Stimulated activated CD8-positive, alpha-beta memory T cell treated with anti-CD3 and anti-CD28 coated beads, Interleukin-15, amount 100 ng/mL, for 1 hour (primary cell): ENCODE measurements around the gene LRP1B.
"Not testable (repeated sequence)": the region's sequence is repeated elsewhere in the genome, so short reads cannot be mapped to it uniquely, and the experiment has no call there.

Source experiments
- DNase-seq: peaks from one replicate; pipeline ENCODE4 v3.0.0-alpha.2; 2020; ENCODE audit warnings: low read depth

Gene LRP1B

DNA sequence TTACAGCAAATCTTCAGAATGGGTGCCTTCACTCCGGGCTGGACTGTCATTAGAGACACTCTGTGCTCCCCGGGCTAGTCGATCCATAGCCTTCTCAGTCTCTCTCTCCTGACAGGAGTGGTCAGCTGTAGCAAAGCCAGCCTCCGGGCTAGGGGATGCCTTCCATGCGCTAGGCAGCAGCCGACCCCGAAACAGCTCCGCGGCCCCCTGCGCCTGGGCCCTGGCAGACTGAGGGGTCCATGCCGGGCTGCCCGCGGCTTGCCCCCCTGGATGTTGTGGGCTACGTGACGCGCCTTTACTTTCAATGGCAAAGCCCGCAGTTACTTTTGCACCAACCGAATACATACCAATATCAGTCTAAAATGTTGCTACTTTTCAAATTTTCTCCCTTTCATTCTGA, 1447.2 kb downstream of the LRP1B start:
- DNase-seq, result no peak

- DNase-seq, result no peak
Observed at GRCh38 chr2:140680862-140681261, 1450.0 kb downstream of the LRP1B start.

- DNase-seq, result no peak
Observed at GRCh38 chr2:140679752-140680151, 1451.1 kb downstream of the LRP1B start.

GRCh38 chr2:140669911-140670310, 1460.9 kb downstream of the LRP1B start:
- no peak for DNase-seq

DNA sequence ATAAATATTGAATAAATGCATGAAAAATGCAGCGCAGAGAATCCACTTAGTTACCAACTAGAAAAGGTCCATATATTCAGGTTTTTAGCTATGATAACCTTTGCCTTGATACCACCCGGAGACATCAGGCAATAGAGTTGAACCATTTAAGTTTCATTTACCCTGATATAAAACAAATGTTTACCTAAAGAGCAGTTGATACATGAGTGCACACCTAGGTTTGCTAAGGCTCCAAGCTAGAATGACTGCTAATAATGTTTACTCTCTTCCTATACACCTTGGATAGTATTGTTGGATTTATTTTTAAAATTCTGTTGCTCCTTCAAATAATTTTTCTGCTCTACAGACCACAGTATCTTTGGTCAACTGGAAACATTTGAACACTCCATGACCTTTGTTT, 1463.6 kb downstream of the LRP1B start:
- DNase-seq, result no peak

GRCh38 chr2:140662504-140662903, 1468.3 kb downstream of the LRP1B start:
- no peak for DNase-seq

GRCh38 chr2:140658760-140659692, 1471.8 kb downstream of the LRP1B start:
- DNase-seq, result no peak

GRCh38 chr2:140657657-140658056, 1473.2 kb downstream of the LRP1B start:
- DNase-seq, result no peak

DNA sequence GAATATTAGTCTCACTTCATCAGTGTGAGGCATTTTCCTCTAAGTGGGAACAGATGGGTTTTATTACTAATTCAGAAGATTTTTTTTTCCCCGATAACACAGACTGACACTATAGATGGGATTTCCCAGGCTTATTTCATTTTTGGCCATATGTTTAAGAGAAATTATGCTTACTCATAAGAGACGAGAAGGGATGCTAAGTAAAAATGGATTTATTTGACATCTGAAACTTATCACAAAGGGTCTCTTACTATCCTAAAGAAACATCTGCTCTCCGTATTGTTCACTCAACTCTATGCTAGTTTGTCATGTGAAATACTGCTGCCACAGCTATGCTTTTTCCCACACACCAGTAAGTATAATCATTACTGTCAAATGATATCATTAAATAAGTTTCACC, 1476.3 kb downstream of the LRP1B start:
- DNase-seq, result no peak

GRCh38 chr2:140650825-140651224, 1480.0 kb downstream of the LRP1B start:
- no peak for DNase-seq

DNA sequence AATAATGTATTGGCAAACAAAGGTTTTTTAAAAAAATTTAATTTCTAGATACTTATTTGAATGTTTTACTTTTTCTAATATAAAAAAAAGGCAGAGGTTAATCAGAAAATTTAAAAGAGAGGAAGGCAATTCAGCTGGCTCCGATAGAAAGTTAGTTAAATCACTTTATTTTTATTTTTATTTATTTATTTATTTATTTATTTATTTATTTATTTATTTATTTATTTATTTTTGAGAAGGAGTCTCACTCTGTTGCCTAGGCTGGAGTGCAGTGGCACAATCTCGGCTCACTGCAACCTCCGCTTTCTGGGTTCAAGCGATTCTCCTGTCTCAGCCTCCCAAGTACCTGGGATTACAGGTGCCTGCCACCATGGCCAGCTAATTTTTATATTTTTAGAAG, 1480.7 kb downstream of the LRP1B start:
- not testable (repeated sequence) for DNase-seq

DNA sequence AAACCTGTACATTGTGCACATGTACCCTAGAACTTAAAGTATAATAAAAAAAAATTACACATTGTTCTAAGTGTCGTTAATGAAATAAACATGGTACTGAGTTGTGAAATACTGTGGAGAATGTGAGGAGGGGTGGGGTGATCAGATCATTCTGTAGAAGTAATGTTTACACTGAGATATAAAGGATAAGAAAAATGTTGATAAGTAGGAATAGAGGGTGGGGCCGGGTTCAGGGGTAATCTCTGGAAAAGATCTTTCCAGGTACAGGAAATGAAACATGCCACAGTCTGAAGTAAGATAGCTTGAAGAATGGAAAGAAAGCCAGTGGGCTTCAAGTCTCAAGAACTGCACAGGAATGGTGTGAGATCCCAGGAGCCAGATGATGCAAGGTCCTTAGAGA, 1482.4 kb downstream of the LRP1B start:
- DNase-seq, result no peak

DNA sequence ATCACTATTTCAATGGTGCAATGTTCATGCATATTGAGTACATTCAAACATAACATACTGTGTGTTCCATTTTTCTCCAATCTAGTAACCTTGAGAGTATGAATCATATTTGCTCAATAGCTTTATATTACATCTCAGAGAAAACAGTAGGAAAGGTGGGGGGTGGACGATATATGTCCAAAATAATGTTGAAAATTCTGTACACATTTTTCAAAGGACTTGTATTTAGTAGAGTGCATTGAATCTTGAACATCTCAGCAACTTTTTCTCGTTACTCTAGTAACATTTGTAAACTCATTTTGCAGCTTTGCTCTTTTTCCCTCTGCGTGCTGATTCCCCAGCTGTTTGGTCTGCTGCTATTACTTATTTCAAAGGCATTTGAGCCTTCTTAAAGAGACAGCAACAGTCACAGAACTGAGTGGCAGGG, 1487.0 kb downstream of the LRP1B start:
- no peak for DNase-seq

DNA sequence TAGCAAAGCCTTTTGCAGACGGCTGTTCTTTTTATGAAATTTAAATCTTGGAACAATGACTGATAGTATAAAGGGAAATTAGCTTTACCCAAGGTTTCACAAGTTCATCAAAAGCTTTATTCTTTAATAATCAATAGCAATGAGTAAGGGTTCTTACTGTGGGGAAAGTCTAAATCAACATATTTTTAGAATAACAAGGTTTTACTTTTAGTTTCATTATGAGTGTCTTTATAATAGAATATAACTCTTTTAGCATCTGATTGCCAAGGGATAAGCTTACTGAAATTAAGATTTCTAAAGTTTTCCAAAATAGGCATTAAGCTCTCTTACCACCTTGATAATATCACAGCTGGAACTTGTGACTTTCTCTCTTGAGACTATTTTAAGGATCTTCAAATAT, 1489.7 kb downstream of the LRP1B start:
- DNase-seq, result no peak

GRCh38 chr2:140639628-140640027, 1491.2 kb downstream of the LRP1B start:
- no peak for DNase-seq

GRCh38 chr2:140630557-140630956, 1500.3 kb downstream of the LRP1B start:
- no peak for DNase-seq

DNA sequence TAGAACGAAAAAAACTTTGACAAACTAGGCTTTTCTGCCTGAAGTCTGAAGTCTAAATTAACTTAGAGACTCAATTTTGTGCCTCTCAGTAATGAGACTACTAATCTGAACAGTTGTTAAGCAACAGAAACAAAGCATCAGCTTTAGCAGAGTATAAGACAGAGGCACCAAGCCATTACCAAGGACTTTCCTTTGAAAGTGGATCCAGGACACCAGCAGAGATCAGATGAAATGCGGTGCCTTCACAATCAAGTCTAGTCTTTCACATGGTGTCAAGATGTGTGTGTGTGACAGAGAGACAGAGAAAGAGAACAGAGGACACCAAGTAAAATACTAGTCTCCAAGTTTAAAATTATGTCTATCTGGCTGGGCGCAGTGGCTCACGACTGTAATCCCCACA, 1502.9 kb downstream of the LRP1B start:
- no peak for DNase-seq

DNA sequence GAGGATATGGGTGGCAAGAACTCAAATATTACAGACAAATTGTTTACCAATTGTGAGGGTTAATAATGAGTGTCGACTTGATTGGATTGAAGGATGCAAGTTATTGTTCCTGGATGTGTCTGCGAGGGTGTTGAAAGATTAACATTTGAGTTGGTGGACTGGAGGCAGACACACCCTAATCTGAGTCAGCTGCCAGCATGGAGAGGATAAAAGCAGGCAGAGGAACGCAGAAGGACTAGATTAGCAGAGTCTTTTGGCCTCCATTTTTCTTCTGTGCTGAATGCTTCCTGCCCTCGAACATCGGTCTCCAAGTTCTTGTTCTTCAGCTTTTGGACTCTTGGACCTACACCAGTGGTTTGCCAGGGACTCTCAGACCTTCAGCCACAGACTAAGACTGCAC, 1503.7 kb downstream of the LRP1B start:
- no peak for DNase-seq

- DNase-seq, result no peak
Observed at GRCh38 chr2:140624200-140624599, 1506.6 kb downstream of the LRP1B start.

DNA sequence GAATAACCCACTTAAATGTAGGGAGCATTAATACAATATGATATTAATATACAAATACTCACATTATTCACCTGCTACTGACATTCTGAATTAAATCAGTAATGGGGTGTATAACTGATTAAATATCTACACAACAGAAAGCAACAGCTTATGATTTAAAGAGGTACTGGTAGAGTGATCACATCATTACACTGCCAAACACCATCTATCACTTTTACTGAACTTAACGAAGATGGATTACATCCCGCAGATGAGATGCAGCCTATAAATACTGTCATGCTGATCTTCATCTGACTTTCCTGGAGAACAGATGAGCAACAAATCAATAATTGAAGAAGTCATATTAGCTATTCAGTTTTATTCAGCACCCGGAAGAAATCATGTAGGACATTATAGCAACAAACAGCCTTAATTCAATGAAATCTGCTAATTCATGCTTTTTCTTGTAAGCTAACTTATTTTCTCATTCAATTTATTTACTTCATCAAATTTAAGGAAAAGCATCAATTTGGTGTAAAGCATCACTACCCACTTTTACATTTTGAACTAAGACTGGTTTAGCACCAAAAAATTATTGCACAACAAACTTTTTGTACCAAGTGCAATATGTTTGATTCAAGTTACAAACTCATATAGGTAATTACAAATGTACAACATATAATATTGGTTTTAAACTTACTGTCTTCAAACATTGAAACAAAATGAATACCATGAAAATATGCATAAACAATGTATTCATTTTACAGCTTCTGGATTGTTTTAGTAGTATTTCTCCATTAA, 1509.0 kb downstream of the LRP1B start:
- no peak for DNase-seq

DNA sequence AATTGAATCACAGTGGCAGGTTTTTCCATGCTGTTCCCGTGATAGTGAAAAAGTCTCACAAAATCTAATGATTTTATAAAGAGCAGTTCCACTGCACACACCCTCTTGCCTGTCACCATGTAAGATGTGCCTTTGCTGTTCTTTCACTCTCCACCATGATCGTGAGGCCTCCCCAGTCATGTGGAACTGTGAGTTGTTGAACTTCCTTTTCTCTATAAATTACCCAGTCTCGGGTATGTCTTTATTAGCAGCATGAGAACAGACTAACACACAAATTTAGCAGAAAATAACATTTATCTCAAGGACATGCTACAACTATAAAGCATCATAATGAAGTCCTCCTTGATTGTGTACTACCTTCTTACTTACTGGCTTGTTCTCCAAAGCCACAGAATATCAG, 1526.0 kb downstream of the LRP1B start:
- DNase-seq, result no peak

- no peak for DNase-seq
Observed at GRCh38 chr2:140604096-140604495, 1526.7 kb downstream of the LRP1B start.

DNA sequence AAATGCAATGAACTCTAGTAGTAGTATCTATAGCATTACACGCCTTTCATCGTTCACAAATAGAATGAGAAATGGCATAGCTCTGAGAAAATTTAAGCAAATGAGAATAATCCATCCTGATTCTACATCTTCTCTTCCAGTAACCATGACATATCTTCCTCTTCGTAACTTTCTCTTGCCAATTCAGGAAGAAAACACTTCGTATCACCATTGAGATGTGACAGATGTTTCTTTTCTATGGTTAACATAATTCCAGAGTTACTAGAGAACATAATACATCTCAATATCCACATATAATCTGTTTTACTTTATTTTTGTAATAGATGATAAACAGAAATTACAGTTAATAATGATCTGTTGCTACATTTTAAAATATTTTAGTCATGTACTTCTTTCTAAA, 1527.4 kb downstream of the LRP1B start:
- DNase-seq, result no peak
